GM19397 (cell line): ENCODE results near the gene DDX28.

Source experiments
- ATAC-seq: cut with Tn5 transposase; IDR thresholded peaks from one replicate; pipeline ENCODE4 v1.9.1; 2021; ENCODE audit warnings: mild to moderate bottlenecking, moderate library complexity; ENCODE audit not compliant: unreplicated experiment

Gene DDX28

GRCh38 chr16:67971111-67971510, 51.9 kb downstream of the DDX28 start:
- ATAC-seq: no peak
